K562 (cell line): Measurements from ENCODE around the gene CYSRT1.

Source experiments
- FOXK2 ChIP-seq, 2 experiments: fragments of 450-650 bp; IDR thresholded peaks in 1 of 2; conservative IDR thresholded peaks in 1 of 2; 2 replicates each; pipeline ENCODE4 v1.6.1; 2016; ENCODE audit warnings: low read depth in 2 of 2, mild to moderate bottlenecking in 1 of 2
- MXI1 ChIP-seq: IDR thresholded peaks from 2 replicates; pipeline ENCODE4 v1.6.1; 2011; ENCODE audit warnings: low read depth, mild to moderate bottlenecking, improper control_type of control experiment, low read length
- POLR2A ChIP-seq: fragments of 450-650 bp; conservative IDR thresholded peaks from 2 replicates; pipeline ENCODE4 v1.6.1; 2016
- RFX5 ChIP-seq: IDR thresholded peaks from 2 replicates; pipeline ENCODE4 v1.6.1; 2011; ENCODE audit warnings: low read depth, mild to moderate bottlenecking, improper control_type of control experiment, low read length
- TSC22D4 ChIP-seq: fragments of 450-650 bp; IDR thresholded peaks from 2 replicates; pipeline ENCODE4 v1.6.1; 2016; ENCODE audit warnings: missing genetic modification characterization, missing biosample characterization, control low read depth
- ZNF589 ChIP-seq: fragments of 200-800 bp; sonication (Bioruptor generic); IDR thresholded peaks from 2 replicates; pipeline ENCODE4 v1.6.1; 2016; ENCODE audit warnings: low read depth, missing genetic modification characterization, missing compliant biosample characterization
- ZNF609 ChIP-seq: sonication (generic); formaldehyde crosslinking; IDR thresholded peaks from 2 replicates; pipeline ENCODE4 v1.8.1; 2023; ENCODE audit warnings: missing genetic modification reagents, mild to moderate bottlenecking, borderline replicate concordance

DNA sequence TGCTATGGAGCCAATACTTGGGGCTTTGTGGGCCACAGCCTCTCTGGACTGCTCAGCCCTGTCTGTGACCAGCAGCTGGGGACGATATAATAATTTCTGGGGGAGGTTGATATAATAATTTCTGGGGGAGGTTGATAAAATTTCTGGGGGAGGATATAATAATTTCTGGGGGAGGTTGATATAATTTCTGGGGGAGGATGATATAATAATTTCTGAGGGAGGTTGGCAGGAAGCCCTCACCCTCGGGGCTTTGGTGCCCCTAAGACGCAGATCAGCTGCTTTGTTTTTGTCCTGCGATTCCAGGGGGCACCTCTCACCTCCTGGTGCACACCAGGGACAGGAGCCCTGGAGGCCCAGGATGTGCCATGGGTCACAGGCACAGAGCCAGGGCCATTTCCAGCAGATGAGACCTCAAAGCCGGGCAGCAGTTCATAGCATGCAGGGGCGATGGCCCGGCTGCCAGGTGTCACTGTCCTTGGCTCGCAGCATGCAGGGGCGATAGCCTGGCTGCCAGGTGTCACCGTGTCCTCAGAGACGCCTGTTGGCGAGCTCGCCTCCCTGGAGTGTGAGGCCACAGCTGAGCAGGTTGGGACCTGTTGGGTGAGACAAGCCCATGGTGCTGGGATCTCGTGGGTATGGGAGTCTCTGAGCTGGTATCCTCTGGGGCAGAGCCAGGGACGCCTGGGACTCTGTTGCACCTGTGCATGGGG, 48.8 kb downstream of the CYSRT1 start:
- TF ChIP-seq MXI1 (no peak), ZNF609 (CRISPR knock-in tag) (no peak), TSC22D4 (tag) (no peak), RFX5 (no peak), ZNF589 (CRISPR knock-in tag) (no peak), POLR2A (no peak), FOXK2 (conservative IDR thresholded peaks at IDR 0.05 in 1 of 2, IDR thresholded peaks at IDR 0.05 in 1 of 2; ENCODE audit: low read depth in 2 of 2) (no peak)
